Kidney (tissue), 14 donors: ENCODE results near the gene HSP90AB1. TPM values are rescaled to one million over a fixed set of nuclear protein-coding genes. Genes with fewer than 3 reads are reported as not detected.

Source experiments
- DNase-seq, 5 donors: peaks; one replicate each; pipeline ENCODE4 v3.0.0-alpha.2; 2013 to 2020
- FAIRE-seq: peaks from 2 replicates; lab custom pipeline; 2012; peaks lifted over from hg19 to GRCh38; lab: Jason Lieb, UNC
- H3K27ac ChIP-seq, 2 donors: one replicate each; pipeline ENCODE4 v1.7.0; 2013; ENCODE audit warnings: low read depth in 2 of 2, low read length in 2 of 2, inconsistent platforms in 1 of 2
- H3K27me3 ChIP-seq: one replicate; pipeline ENCODE4 v1.7.1; 2013; ENCODE audit warnings: low read length, inconsistent platforms; ENCODE audit not compliant: control insufficient read depth, insufficient read depth
- H3K36me3 ChIP-seq, 3 donors: one replicate each; pipeline versions ENCODE4 v1.7.0 to v1.7.1; 2013; ENCODE audit warnings: low read length in 3 of 3, control low read depth in 1 of 3, inconsistent platforms in 1 of 3; ENCODE audit not compliant: insufficient read depth in 3 of 3, control insufficient read depth in 2 of 3
- H3K4me1 ChIP-seq, 3 donors: one replicate each; pipeline versions ENCODE4 v1.7.0 to v1.7.1; 2013; ENCODE audit warnings: low read length in 3 of 3, inconsistent platforms in 1 of 3, low read depth in 1 of 3; ENCODE audit not compliant: control insufficient read depth in 2 of 3, insufficient read depth in 2 of 3
- H3K4me3 ChIP-seq, 3 donors: one replicate each; pipeline versions ENCODE4 v1.7.0 to v1.8.1; 2013; ENCODE audit warnings: low read length in 3 of 3, control low read depth in 1 of 3, inconsistent platforms in 1 of 3
- H3K9ac ChIP-seq, 3 donors: one replicate each; pipeline versions ENCODE4 v1.7.0 to v1.7.1; 2013; ENCODE audit warnings: low read length in 3 of 3, control low read depth in 1 of 3, inconsistent platforms in 1 of 3
- H3K9me3 ChIP-seq, 3 donors: one replicate each; pipeline versions ENCODE4 v1.7.0 to v1.7.1; 2013; ENCODE audit warnings: low read length in 3 of 3, control low read depth in 1 of 3, inconsistent platforms in 1 of 3; ENCODE audit not compliant: control insufficient read depth in 2 of 3, insufficient read depth in 1 of 3
- CTCF ChIP-seq: IDR thresholded peaks from 3 replicates; pipeline ENCODE4 v1.5.1; 2012; ENCODE audit warnings: mild to moderate bottlenecking, moderate library complexity, borderline replicate concordance; ENCODE audit not compliant: insufficient read depth; ENCODE audit errors: extremely low read depth
- intact Hi-C: fragments of 100-400 bp; cut with DNase I; formaldehyde crosslinking; loops from one replicate; pipeline ENCODE4 v1.11.1; 2022
- polyA plus RNA-seq: library from polyadenylated mRNA; stranded (reverse); fragments of 350-450 nt; fragmentation: Illumina TruSeq; extraction: RNeasy Lipid Tissue Mini Kit (QIAGEN cat#74804); gene quantifications from one replicate; pipeline ENCODE4 v1.2.3, GENCODE V29; 2014; ENCODE audit warnings: low read depth, low replicate concordance; ENCODE audit not compliant: insufficient read depth
- total RNA-seq: library from RNA; stranded (reverse); fragmentation: NEBNext Ultra II Directional; extraction: Animal tissue kit (Norgen Biotek cat#: 25700); gene quantifications from one replicate; pipeline ENCODE4 v1.2.1, GENCODE V29; 2021
- donor health status: control.
- donor health status: control.
- donor health status: control.
- donor health status: control.
- donor health status: control.
- donor health status: DM: yes; HTN: yes; CAD: no.
- donor health status: Normal renal cell carcinoma (clear cell type).

Gene HSP90AB1
- total and polyA plus RNA-seq, 2 donors from 2014 or later: 499 to 551 TPM

- FAIRE-seq (no peak), DNase-seq (peak; percentile 89 to 98 (median 93))
- peak overlapping the region in 2 of 3 donors; percentile 38 to 44 for H3K9ac ChIP-seq
- TF ChIP-seq CTCF: no peak
- H3K4me3 ChIP-seq: peak overlapping the region; percentile 42 to 58 (median 58)
- no peaks in the 10 kb centered on the region for H3K9me3 ChIP-seq
- H3K27ac ChIP-seq: peak overlapping the region; percentile 80 to 91
- H3K36me3 ChIP-seq: no peaks in the 10 kb centered on the region
- no peaks in the 10 kb centered on the region for H3K27me3 ChIP-seq
- H3K4me1 ChIP-seq: peaks cover 0 to 29% (median 7%) of the 10 kb centered on the region in 3 donors
- intact Hi-C loops: no loop called here
These were observed 27.7 kb upstream of the HSP90AB1 start for GRCh38 chr6:44219053-44219814.

- Histone ChIP-seq H3K27me3 (no peaks in the 10 kb centered on the region), H3K9ac (peak overlapping the region in 2 of 3 donors; percentile 48 to 85), H3K4me3 (peak overlapping the region; percentile 24 to 65 (median 60)), H3K4me1 (peaks cover 0 to 32% (median 9%) of the 10 kb centered on the region in 3 donors), H3K27ac (peak overlapping the region; percentile 83 to 91), H3K36me3 (no peaks in the 10 kb centered on the region), H3K9me3 (no peaks in the 10 kb centered on the region)
- DNase-seq (peak in 2 of 5 donors; percentile 43 to 52), FAIRE-seq (no peak)
- intact Hi-C loops: no loop called here
- TF ChIP-seq CTCF: no peak
These were observed 26.8 kb upstream of the HSP90AB1 start for GRCh38 chr6:44219815-44220784.

GRCh38 chr6:44220913-44221290, 26.0 kb upstream of the HSP90AB1 start:
- FAIRE-seq: no peak
- H3K9ac ChIP-seq: no peak overlapping the region
- intact Hi-C loops: no loop called here

More at GRCh38 chr6:44220913-44221290, 26.0 kb upstream of the HSP90AB1 start:
- Histone ChIP-seq H3K27me3 (no peaks in the 10 kb centered on the region), H3K4me3 (no peak overlapping the region), H3K9me3 (no peaks in the 10 kb centered on the region), H3K27ac (peak overlapping the region; percentile 86 to 91), H3K4me1 (peaks cover 0 to 32% (median 14%) of the 10 kb centered on the region in 3 donors), H3K36me3 (no peaks in the 10 kb centered on the region)
- DNase-seq: peak in 1 of 5 donors; percentile 49
- no peak for TF ChIP-seq CTCF
